HG03025 (cell line): Measurements from ENCODE around the gene LENG9.
A peak's percentile ranks its signal among the peaks of the same experiment; 100 is the strongest.
"Not testable (repeated sequence)": the region's sequence is repeated elsewhere in the genome, so short reads cannot be mapped to it uniquely, and the experiment has no call there.

ENCODE experiments used
- ATAC-seq: cut with Tn5 transposase; IDR thresholded peaks from one replicate; pipeline ENCODE4 v1.9.1; 2021; ENCODE audit warnings: mild to moderate bottlenecking, moderate library complexity; ENCODE audit not compliant: unreplicated experiment, low FRiP score

Gene LENG9

DNA sequence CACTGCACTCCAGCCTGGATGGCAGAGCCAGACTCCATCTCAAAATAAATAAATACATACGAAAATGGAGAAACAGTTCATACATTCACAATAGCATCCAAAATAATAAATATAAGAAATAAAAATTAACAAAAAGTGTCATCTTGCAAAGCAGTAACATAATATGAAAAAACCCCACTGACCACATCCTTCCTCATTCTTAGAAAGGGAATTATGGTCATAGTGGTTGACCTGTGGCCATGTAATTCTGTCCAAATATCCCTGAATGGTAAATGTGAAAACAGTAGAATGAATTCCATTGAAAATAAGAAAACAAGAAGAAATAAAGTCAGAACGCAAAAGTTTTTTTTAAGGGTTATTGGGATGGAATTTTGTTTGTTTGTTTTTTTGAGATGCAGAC lies 16.5 kb upstream of the LENG9 start:
- no peak for ATAC-seq

DNA sequence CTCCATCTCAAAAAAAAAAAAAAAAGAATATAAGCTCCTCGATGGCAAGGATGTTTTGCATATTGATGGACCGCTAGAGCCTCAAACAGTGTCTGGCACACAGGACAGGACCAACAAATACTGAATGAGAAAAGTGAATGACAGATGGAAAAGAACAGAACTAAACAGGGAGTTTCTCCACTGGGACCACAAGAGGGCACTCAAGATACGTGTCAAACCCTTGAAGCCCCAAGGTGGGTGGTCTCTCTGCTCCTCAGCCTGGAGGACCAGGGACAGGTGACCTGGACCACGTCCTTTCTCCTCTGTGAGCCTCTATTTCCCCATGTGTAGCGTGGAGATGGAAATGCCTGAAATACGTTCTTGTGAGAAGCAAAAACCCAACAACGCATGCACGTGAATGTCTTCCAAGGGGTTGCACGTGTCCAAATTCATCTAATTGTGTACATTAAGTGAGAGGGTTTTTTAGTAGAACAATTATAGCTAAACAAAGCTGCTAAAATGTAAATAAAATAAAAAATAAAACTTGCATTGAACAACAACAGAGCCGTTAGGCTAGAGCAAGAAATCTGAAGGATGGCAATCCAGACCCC lies 15.2 kb upstream of the LENG9 start:
- no peak for ATAC-seq

DNA sequence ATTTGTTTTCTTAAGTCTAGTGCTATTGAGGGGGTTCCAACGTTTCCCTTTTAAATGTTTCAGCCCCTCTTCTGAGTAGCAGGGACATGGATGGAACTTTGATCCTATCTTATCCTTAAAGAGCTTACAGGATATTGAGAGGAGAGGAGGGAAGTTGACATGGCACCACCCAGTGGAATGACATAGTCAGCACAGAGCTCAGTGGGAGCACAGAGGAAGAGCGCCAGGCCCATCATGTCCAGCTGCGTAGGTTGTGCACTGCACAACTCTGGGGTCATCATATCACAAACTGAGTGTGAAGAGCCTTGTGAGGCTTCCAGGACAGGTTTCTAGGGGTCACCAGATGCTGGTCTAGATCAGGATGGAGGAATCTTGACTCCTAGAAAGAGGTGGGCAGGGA lies 14.1 kb upstream of the LENG9 start:
- ATAC-seq = no peak

DNA sequence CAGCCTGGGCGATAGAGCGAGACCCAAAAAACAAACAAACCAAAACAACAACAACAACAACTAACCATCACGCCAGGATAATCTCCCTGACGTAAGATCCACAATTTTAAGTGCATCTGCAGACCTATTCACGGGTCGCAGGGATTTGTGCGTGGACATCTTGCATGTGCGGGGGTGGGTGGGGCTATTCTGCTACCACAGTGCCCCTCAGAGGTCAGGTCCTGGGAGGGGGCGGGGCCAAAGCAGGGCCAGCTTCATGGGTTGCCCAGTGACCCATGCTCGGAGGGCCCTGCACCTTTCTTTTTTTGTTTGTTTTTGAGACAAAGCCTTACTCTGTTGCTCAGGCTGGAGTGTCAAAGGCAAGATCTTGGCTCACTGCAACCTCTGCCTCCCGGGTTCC lies 12.1 kb upstream of the LENG9 start:
- ATAC-seq = no peak

DNA sequence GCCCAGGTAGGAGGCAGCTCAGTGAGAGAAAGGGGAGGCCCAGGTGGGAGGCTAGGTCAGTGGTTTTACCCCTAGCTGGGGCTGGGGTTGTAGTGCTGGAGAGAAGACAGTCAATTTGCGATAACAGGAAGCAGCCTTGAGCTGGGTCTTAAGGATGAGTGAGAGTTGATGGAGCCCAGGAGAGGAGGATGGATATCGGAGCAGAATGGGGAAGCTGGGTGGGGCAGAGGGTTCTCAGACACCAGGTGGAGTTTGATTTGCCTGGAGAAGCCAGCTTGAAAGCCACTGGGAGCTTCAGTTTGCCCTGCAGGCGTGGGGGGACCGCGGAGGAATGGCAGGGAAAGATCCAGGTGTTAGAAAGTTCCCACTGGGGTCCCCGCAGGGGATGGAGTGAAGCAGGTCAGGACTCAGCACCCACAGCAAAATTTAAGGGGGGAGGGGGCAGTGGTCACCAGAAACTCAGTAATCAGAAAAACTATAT lies 10.4 kb upstream of the LENG9 start:
- ATAC-seq = no peak

DNA sequence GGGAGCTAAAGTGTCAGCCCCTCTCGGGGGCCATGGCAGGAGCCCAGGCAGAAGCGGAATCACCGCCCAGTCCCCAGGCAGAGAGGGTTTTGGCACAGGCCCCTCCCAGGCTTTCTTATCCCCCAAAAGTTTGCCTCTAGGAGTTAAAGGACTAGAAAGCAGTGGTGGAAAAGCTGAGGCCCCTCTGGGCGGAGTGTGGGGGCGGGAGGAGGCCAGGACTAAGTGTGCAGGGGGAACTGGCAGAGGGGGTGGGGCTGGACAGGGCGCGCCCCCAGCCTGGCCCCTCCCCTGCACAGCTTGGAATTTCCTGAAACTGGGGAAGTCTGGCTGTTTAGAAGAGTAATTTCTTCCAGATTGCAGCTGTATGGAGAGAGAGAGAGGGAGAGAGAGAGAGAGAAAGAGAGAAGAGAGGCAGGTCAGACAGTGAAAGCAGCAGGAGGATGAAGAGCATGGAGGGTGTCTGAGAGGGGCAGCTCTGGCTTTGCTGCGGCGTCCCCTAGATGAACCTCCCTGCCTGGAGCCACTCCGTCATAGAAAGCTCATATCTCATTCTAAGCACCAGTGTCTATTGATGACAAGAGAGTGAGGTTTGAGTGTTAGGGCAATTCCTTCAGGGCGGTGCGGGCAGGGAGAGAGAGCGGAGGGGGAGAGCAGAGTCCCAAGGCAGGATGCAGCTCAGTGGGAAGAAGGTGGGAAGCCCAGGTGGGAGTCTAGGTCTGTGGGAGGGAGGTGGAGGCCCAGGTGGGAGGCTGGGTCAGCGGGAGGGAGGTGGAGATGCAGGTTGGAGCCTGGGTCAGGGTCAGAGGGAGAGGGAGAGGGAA lies 9.7 kb upstream of the LENG9 start, which contains the start of gene CDC42EP5:
CDC42EP5 (minus strand) TSS at position 226 of the 821 bp plus-strand sequence. CDS start 7,749 bp downstream, outside the sequence.
- ATAC-seq = no peak

DNA sequence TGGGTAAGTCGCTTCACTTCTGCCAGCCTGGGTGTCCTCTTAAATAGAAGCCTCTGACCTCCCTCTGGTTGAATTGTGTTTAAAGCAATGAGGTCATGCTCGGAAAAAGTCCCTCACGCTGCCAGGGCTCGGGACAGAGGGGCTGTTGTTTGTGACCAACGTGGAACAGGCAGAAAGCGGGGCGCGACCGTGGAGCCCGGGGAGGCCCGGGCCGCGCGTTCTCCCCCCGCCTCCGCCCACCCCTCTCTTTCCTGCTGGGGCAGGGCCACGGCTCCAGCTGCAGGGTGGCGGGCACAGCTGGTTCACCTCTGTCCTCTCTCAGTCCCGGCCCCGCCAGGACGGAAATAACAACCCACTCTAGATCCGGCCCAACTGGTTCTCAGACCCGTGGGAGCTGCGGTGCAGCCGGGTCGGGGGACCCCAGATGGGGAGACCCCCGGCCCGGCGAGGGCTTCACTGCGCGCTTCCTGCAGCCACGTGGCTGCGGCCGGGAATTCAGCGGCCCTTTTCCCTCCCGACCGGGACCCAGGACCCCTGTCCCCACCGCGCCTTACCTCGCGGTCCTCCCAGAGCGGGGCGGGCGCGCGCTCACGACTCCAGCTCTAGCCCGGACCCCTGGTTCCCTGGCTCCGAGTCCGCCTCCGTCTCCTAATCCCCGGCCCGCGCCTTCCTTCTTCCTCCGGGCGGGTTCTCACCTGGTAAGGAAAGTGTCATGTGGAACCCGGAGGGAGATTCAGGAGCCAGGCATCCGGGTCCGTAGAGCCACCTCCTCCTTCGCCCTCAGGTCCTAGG lies 7.6 kb upstream of the LENG9 start:
- ATAC-seq = no peak

DNA sequence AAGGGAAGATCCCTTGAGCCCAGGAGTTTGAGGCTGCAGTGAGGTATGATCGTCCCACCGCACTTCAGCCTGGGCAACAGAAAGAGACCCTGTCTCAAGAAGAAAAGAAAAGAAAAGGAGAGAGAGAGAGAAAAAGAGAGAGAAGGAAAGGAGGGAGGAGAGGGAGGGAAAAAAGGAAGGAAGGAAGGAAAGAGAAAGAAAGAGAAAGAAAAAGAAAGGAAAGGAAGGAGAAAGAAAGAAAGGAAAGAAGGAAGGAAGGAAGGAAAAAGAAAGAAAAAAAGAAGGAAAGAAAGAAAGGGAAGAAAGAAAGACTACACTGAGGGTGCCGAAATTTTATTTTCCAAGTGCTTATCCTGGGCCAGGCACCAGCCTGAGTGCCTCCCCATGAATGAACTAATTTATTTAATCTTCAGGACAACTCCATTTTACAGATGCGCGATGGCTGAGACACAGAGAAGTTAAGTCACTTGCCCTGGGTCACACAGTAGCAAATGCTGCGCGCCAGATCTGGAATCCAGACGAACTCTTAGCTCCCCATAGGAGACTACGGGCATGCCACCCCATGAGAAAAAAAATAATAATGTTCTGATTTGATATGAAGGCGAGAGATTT lies 6.8 kb upstream of the LENG9 start:
- ATAC-seq = no peak

DNA sequence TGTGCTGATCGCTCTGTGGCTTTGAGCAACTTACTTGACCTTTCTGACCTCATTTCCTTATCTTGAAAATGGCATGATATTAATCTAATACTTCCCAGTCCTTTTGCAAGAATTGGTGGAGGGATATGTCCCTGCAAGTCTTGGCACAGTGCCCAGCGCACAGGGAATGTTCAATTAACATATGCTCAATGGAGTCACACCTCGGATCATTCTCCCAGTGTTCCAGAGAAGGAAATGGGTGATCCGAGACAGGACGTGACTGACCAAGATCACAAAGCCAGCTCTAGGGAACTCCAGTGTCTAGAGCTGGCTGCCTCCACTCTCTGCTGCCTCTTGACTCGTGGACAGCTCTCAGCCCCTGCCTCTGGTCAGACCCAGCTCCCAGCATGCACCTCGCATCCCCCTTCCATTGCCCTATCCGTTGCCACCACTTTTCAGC lies 5.9 kb upstream of the LENG9 start:
- no peak for ATAC-seq

DNA sequence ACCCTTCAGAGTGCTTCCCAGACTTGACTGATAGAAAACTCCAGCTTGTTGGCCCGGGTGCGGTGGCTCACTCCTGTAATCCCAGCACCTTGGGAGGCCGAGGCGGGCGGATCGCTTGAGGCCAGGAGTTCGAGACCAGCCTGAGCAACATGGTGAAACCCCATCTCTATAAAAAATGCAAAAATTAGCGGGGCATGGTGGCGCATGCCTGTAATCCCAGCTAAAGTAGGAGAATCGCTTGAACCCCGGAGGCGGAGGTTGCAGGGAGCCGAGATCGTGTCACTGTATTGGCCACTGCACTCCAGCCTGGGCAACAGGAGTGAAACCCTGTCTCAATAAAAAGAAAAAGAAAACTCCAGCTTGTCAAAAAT lies 2.5 kb upstream of the LENG9 start:
- ATAC-seq = not testable (repeated sequence)

DNA sequence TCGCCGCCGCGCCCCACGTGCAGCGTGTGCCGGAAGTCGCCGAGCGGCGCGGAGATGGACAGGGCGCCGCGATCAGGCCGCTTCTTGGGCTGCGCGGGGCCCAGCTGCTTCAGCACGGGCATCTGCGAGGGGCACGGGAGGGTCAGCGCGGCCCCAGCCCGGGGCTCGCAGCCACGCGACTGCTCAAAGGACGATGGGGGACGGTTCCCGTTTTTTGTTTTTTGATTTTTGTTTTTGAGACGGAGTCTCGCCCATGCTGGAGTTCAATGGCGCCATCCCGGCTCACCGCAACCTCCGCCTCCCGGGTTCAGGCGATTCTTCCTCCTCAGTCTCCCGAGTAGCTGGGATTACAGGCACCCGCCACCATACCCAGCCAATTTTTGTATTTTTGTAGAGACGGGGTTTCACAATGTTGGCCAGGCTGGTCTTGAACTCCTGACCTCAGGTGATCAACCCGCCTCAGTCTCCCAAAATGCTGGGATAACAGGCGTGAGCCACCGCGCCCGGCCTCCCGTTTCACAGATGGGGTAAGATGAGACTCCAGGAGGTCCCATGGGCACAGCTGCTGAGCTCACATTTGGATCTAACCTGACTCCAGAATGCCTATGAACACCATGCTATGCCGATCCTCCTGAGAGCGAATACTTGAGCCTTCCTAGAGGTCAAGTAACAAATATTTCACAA lies 2.0 kb upstream of the LENG9 start:
- ATAC-seq = no peak

DNA sequence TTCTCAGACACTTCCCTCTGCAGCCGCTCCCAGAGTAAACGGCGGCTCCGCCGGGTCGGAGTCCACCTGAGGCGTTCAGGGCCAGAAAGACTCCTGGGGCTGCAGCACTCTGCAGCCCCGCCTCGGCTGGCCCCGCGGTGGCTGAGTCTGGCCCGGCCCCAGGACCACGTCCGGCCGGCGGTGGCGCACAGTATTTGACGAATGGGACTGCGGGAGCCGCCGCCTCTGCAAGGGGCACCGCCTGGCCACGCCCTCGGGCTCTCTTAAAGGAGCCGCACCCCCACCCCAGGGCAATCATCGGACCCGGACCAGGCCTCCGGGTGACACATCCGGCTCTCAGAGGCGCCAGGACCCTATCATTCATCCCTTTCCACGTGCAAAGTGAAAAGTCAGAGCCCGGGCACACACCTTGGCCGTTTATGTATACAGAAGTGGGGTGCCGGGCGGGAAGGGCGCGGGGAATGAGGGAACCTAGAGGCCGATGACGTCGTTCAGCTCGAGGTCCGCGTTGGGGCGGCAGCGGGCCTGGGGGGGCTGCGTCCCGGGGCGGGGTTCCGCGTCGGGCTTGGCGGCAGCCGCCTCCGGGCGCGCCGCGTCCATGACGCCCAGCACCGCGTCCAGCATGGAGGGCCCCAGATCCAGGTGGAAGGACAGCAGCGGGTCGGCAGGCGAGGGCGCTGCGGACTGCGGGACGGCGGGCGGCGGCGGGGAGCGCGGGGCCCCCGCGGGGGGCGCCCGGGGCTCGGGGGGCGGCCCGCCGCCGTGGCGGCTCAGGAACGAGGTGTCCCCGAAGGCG lies 1.2 kb upstream of the LENG9 start:
- ATAC-seq = peak; percentile 28

DNA sequence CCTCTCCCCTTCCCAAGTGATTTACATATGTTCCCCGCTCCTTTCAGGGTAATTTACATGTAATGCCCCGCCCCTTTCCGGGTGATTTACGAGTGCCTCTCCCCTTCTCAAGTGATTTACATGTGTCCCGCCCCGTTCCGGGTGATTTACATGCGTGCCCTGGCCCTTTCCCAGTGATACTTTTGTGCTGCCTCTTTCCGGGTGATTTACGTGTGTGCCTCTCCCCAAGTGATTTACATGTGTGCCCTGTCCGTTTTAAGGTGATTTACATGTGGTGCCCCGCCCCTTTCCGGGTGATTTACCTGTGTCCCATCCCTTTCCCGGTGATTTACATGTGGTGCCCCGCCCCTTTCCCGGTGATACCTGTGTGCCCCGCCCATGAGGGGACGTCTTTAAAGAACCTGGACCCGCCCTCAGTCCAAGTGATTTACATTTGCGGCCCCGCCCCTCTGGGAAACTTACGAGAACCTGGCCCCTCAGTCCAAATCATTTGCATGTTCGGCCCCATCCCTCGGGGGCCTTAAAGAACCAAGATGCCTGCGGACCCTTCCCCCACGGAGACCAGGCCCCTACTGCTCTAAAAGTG lies 559 bp upstream of the LENG9 start:
- peak; percentile 36 for ATAC-seq

DNA sequence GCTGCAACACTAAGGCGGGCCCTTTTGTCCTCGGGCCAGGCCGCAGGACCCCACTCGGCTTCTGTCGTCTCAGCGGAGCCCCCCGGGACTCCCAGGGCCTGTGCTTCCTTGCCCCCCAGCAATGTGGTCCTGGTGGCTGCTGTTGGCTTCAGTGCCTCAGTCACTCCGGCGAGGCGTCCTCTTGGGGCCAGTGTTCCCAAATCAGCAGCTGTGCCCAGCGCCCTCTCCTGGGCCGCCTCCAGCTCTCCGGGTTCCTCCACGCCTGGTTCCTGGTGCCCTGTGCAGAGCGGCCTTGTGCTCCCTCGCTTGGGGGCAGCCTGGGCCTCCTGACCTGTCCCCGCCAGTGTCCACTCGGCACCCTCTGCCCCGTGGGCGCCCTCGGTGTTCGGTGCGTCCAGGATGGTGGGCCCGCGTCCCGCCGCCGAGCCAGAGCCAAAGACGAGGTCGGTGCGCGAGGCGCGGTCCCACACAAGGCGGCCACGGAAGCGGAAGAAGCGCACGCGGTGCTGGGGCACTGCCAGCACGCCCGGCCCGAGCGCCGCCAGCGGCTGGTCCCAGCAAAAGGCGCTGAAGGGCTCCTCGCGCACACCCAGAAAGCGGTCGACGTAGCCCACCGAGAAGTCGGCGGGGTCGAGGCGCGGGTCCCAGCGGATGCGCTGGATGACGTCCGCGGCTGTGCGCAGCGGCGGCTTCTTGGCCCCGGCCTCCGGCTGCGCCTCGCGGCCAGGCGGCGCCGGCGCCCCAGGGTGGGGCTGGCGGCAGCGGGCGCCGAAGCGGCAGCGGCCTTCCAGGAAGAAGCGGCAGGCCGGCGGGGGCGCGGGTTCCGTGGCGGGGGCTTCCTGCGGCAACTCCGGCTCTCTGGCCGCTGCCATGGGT lies 685 bp downstream of the LENG9 start:
- ATAC-seq = peak; percentile 12

DNA sequence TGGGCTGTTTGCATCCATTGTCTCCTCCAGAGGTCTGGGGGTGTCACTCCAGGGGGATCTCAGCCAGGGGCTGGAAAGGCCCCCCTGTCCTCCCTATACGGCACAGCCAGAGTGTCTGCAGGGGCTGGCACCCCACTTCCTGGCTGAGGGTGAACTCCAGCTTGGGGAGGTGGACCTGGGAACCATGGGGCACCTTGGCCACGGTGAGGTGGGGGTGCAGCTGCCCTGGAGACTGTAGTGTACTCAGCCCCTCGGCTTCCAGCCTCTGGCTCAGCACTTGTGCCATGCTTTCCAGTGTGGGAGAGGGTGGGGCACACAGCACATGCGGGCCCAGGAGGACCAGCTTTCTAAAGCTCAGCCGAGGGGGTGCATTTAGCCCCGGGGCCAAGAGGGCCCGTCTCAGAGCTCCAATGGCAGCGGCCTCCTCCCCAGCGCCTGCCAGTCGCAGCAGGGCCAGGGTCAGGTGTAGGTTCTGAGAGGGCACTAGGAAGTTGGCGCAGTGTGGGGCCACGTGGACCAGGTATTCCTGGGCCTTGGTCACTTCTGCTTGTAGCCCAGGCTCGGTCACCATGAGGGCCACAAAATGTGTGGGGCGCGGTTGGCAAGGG lies 1.4 kb downstream of the LENG9 start:
- no peak for ATAC-seq

DNA sequence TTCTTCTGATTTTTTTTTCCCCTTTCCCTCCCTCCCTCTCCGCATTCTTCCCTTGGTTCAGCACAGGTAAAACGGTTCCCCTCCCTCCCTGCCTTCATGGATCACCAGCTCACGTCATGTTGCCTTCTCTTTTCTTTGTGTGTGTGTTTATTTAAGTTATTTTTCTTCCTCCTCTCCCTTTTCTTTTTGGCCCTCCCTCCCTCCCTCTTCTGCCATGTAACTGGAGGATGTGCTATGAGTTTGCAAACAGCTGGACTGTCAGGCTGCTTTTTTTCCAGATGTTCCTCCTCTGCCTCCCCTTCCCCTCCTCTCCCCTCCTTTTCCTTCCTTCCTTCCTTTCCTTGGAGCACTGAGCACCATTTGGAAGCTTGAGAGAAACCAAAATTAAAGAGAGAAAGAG lies 2.0 kb downstream of the LENG9 start:
- no peak for ATAC-seq

DNA sequence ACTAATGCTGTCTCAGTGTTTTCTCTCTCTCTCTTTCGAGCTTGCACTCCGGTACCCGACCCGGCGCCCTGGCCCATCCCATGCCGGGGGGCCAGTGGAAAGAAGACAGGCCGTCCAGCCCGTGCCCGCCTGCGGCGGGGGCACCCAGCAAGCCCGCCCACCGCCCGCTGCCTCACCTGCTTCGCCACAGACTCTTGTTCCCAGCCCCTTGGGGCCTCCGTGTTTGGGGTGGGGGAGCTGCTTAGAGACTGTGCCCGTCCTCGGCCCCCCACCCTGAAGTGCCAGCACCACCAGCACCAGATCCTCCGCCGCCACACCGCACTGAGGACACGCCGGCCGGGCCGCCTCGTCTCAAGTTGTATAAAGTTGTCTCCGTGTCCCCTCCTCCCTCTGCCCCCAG lies 2.4 kb downstream of the LENG9 start:
- no peak for ATAC-seq
